Dedifferentiated amniotic fluid mesenchymal stem cell (primary cell): ENCODE measurements around the gene RABEPK.
"Not testable (repeated sequence)": the region's sequence is repeated elsewhere in the genome, so short reads cannot be mapped to it uniquely, and the experiment has no call there.

Source experiments
- DNase-seq: peaks from one replicate; pipeline ENCODE4 v3.0.0-alpha.2; 2016; ENCODE audit errors: extremely low spot score

The RABEPK gene

DNA sequence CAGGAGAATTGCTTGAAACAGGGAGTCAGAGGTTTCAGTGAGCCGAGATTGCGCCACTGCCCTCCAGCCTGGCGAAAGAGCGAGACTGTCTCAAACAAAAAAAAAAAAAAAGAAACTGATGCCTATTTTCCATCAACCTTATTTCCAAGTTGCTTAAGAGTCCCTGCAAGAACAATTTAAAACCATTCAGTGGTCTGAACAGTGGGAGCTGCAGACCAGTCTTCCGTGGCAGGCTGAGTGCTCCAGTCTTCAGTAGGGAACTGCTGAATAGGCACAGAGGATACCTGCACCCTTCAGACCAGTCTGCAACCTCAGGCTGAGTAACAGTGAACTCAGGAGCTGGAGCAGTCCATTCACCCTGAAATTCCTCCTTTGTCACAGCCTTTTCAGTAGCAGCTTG, 5.9 kb upstream of the RABEPK start:
- not testable (repeated sequence) for DNase-seq

DNA sequence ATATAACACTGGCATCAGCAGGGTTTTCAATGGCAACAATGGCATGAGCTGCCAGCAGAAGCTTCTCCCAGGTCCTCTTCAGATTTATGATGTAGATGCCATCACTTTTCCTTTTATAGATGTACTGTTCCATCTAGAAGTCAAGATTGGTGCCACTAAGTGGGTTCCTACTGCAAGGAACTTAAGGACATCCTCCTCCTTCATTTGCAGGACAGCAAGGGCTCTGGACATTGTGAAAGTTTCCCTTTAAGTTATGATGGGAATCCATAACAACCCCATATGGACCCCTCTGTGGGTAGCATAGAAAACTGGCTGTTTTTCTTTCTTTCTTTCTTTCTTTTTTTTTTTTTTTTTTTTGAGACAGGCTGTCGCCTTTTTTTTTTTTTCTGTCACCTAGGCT, 4.8 kb upstream of the RABEPK start:
- not testable (repeated sequence) for DNase-seq

- no peak for DNase-seq
Measured at GRCh38 chr9:125202846-125203618, 2.7 kb downstream of the RABEPK start.

DNA sequence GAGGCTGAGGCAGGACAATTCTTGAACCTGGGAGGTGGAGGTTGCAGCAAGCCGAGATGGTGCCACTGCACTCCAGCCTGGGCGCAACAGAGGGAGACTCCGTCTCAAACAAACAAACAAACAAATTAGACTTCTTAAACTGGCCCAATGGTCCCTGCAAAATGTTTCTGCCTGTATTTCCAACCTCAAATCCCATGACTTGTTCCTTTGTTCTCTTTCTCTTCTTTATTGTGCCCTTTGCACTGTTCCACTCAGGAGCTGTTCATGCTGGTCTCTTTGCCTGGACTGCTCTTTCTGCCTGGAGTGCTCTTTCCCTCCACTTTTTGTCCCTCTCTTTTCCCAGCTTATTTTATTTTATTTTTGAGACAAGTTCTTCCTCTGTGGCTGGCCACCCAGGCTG, 4.1 kb downstream of the RABEPK start:
- no peak for DNase-seq

GRCh38 chr9:125214186-125214585, 13.8 kb downstream of the RABEPK start:
- DNase-seq = no peak

DNA sequence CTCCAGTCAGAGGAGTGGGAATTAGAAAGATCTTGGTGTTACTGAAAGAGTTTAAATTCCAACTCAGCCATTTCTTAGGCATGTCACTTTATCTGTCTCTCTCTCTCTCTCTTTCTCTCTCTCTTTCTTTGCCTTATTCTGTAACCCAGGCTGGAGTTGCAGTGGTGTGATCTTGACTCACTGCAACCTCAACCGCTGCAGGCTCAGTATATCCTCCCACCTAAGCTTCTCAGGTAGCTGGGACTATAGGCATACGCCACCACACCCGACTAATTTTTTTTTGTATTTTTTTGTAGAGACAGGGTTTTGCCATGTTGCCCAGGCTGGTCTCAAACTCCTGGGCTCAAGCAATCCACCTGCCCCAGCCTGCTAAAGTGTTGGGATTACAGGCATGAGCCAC, 18.3 kb downstream of the RABEPK start:
- no peak for DNase-seq

- not testable (repeated sequence) for DNase-seq
Measured at GRCh38 chr9:125224858-125225257, 24.5 kb downstream of the RABEPK start.

- no peak for DNase-seq
Measured at GRCh38 chr9:125227761-125228160, 27.4 kb downstream of the RABEPK start.

DNA sequence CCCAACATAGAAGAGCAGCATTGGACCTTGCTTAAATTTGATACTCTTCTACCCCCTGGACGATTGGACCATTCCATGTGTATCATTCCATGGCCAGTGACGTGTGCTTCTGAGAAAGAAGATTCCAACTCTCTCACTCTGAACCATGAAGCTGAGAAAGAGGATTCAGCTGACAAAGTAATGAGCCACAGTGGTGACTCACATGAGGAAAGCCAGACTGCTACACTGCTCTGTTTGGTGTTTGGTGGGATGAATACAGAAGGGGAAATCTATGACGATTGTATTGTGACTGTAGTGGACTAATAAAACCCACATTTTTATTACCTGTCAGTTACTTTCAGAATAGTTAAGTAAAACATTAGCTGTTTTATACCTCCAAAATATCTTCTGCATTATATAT, 33.3 kb downstream of the RABEPK start:
- peak; percentile 92 for DNase-seq

- not testable (repeated sequence) for DNase-seq
Measured at GRCh38 chr9:125234099-125234498, 33.8 kb downstream of the RABEPK start.

DNA sequence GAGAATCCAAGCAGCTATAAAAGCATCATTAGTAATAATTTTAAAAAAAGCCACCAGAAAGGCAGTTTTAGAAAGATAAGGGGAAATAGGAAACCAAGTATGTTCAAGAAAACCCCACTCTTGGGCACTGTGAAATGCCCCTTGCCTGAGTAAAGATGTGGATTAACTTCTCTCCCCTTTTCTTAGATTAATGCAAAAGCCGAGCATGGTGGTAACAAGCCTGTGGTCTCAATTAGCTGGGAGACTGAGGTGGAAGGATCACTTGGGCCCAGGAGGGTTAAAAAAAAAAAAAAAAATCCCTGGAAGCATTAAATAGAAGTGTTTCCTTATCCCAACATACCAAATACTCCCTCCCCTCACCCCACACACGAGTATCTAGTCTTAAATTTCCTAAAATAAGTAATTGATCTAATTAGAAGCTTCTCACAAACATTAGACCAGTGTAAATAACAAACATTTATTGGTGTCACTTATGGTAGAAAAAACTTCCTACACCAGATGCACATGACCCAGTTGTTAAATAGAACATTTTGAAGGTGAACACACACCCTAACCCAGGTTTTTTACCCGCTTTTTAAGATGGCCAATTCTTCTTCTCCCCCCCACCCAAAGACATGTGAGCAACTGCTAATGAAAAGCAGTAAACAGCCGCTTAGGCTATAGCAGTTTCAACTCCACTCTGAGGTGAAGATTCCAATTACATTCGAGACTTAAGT, 35.6 kb downstream of the RABEPK start:
- no peak for DNase-seq

DNA sequence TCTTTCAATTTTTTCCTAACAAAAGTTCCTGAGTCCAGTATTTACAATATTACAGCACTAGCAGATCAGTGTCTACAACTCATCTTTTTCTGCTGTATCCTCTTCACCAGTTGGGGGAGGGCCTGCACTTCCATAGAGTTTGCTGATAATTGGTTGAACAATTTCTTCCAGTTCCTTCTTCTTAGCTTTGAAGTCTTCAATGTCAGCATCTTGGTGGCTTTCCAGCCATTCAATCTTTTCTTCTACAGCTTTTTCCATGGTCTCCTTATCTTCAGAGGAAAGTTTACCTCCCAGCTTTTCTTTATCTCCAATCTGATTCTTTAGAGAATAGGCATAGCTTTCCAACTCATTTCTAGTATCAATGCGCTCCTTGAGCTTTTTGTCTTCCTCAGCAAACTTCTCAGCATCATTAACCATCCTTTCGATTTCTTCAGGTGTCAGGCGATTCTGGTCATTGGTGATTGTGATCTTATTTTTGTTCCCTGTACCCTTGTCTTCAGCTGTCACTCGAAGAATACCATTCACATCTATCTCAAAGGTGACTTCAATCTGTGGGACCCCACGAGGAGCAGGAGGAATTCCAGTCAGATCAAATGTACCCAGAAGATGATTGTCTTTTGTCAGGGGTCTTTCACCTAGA, 36.3 kb downstream of the RABEPK start:
- DNase-seq = not testable (repeated sequence)

GRCh38 chr9:125238127-125238914, 38.0 kb downstream of the RABEPK start:
- DNase-seq = no peak

DNA sequence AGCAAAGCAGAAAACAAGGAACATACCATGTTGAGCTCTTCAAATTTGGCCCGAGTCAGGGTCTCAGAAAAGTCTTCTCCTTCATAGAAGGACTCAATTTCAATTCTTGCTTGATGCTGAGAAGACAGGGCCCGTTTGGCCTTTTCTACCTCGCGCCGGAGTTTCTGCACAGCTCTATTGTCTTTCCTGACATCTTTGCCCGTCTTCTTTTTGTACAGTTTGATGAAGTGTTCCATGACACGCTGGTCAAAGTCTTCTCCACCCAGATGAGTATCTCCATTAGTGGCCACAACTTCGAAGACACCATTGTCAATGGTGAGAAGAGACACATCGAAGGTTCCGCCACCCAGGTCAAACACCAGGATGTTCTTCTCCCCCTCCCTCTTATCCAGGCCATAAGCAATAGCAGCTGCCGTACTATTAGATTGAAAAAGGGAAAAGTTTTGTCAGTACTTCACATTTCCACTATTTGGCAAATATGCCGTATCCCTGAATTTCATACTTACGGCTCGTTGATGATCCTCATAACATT, 38.6 kb downstream of the RABEPK start:
- DNase-seq = no peak

- DNase-seq = no peak
Measured at GRCh38 chr9:125239631-125240597, 39.6 kb downstream of the RABEPK start.

GRCh38 chr9:125240649-125240999, 40.3 kb downstream of the RABEPK start:
- no peak for DNase-seq

DNA sequence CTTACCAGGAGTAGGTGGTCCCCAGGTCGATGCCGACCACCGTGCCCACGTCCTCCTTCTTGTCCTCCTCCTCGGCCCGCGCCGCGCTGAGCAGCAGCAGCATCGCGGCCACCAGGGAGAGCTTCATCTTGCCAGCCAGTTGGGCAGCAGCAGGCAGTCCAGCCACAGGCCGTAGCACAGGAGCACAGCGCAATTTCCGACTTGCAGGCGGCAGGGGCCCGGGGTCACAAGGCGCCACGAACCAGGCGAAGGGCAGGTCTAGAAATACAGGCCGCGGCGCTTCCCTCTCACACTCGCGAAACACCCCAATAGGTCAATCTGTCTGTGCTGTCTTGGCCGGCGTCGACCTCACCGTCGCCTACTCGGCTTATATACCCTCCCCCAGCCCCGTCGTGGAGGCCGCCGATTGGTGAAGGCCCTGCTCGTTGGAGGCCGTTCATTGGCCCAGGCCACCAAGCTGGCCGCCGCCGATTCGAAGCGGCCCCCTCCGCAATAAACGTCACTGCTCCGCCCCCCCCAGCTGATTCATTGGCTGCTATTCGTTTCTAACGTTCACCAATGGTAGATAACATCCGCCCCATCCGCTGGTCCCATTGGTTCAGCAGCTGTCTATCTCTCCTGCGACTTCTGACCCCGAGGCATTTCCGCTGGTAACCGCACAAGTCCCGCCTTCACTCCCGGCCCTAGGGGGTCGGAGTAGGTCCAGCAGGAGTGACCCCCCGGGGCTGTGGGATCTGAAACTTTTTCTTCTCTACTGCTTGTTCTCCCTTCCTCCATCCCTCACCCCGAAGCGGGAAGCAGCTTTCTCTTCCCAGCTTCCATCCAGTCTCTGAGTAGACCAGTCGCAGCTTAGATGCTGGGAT, 40.9 kb downstream of the RABEPK start, which contains the start of gene HSPA5:
Gene HSPA5 (minus strand): TSS at position 344 of the 863 bp plus-strand sequence. CDS start 217 bp downstream, at position 127.
- peak; percentile 99 for DNase-seq

- no peak for DNase-seq
Measured at GRCh38 chr9:125241863-125242739, 41.8 kb downstream of the RABEPK start.
